ENCODE results near the gene CAMK2A. TPM values are rescaled to one million over a fixed set of nuclear protein-coding genes. Genes with fewer than 3 reads are reported as not detected.

Gene CAMK2A
- total RNA-seq, 1 experiment from 2014 or later, result not detected

- CTCF ChIA-PET, result no interaction called here
- no peak for TF ChIP-seq CTCF (IDR thresholded peaks at IDR 0.05; ENCODE audit: unreplicated experiment)
- intact Hi-C loops (cut with micrococcal nuclease; ENCODE audit: unreplicated experiment), result no loop called here
- Mint-ChIP-seq H3K4me1 (ENCODE audit: low read depth, unreplicated experiment) (no peaks in the 10 kb centered on the region), H3K27me3 (ENCODE audit: unreplicated experiment) (peaks cover 90% of the 10 kb centered on the region), H3K27ac (ENCODE audit: unreplicated experiment) (no peak overlapping the region), H3K9me3 (ENCODE audit: low read depth, unreplicated experiment) (no peaks in the 10 kb centered on the region), H3K4me3 (ENCODE audit: low read depth, unreplicated experiment) (no peak overlapping the region), H3K36me3 (ENCODE audit: insufficient read depth, unreplicated experiment) (peaks cover 4% of the 10 kb centered on the region)
- BruUV-seq (replicated peaks), result no TSS peak
- DNase-seq, result no peak
These were observed 11.4 kb downstream of the CAMK2A start for GRCh38 chr5:150278046-150278730.

- CTCF ChIA-PET, result no interaction called here
- H3K4me3 Mint-ChIP-seq (ENCODE audit: low read depth, unreplicated experiment), result no peak overlapping the region
- peaks cover 90% of the 10 kb centered on the region for H3K27me3 Mint-ChIP-seq (ENCODE audit: unreplicated experiment)
- H3K9me3 Mint-ChIP-seq (ENCODE audit: low read depth, unreplicated experiment), result no peaks in the 10 kb centered on the region
- no peaks in the 10 kb centered on the region for H3K4me1 Mint-ChIP-seq (ENCODE audit: low read depth, unreplicated experiment)
- TF ChIP-seq CTCF (IDR thresholded peaks at IDR 0.05; ENCODE audit: unreplicated experiment), result no peak
- H3K27ac Mint-ChIP-seq (ENCODE audit: unreplicated experiment), result no peak overlapping the region
- intact Hi-C loops (cut with micrococcal nuclease; ENCODE audit: unreplicated experiment), result no loop called here
- peaks cover 4% of the 10 kb centered on the region for H3K36me3 Mint-ChIP-seq (ENCODE audit: insufficient read depth, unreplicated experiment)
- no TSS peak for BruUV-seq (replicated peaks)
- no peak for DNase-seq
These were observed 12.5 kb downstream of the CAMK2A start for GRCh38 chr5:150277043-150277442.

- TF ChIP-seq CTCF (IDR thresholded peaks at IDR 0.05; ENCODE audit: unreplicated experiment), result no peak
- BruUV-seq (replicated peaks), result no TSS peak
- Mint-ChIP-seq H3K27ac (ENCODE audit: unreplicated experiment) (no peak overlapping the region), H3K36me3 (ENCODE audit: insufficient read depth, unreplicated experiment) (peaks cover 4% of the 10 kb centered on the region), H3K4me3 (ENCODE audit: low read depth, unreplicated experiment) (no peak overlapping the region), H3K4me1 (ENCODE audit: low read depth, unreplicated experiment) (no peaks in the 10 kb centered on the region), H3K27me3 (ENCODE audit: unreplicated experiment) (peaks cover 74% of the 10 kb centered on the region), H3K9me3 (ENCODE audit: low read depth, unreplicated experiment) (no peaks in the 10 kb centered on the region)
- DNase-seq, result no peak
- intact Hi-C loops (cut with micrococcal nuclease; ENCODE audit: unreplicated experiment), result no loop called here
- CTCF ChIA-PET, result interaction anchor here (1.9 kb wide), 1 partner anchor 75 kb away, joined by 5 read pairs; no protein-coding TSS in a partner anchor
These were observed 14.8 kb downstream of the CAMK2A start for GRCh38 chr5:150274811-150275210.

GRCh38 chr5:150272531-150272930 is 17.0 kb downstream of the CAMK2A start:
- no peak for TF ChIP-seq CTCF (IDR thresholded peaks at IDR 0.05; ENCODE audit: unreplicated experiment)
- intact Hi-C loops (cut with micrococcal nuclease; ENCODE audit: unreplicated experiment), result loop anchor here (1.0 kb wide), 2 partner anchors 78 to 164 kb away; no protein-coding TSS in a partner anchor
- Mint-ChIP-seq H3K27ac (ENCODE audit: unreplicated experiment) (no peak overlapping the region), H3K4me1 (ENCODE audit: low read depth, unreplicated experiment) (no peaks in the 10 kb centered on the region), H3K36me3 (ENCODE audit: insufficient read depth, unreplicated experiment) (peaks cover 4% of the 10 kb centered on the region), H3K9me3 (ENCODE audit: low read depth, unreplicated experiment) (no peaks in the 10 kb centered on the region), H3K27me3 (ENCODE audit: unreplicated experiment) (peaks cover 53% of the 10 kb centered on the region), H3K4me3 (ENCODE audit: low read depth, unreplicated experiment) (no peak overlapping the region)
- CTCF ChIA-PET, result interaction anchor here (0.5 to 2.2 kb wide), 6 partner anchors 9 to 163 kb away, joined by 3 to 8 read pairs (median 4); no protein-coding TSS in a partner anchor
- BruUV-seq (replicated peaks), result no TSS peak
- peak; percentile 50 for DNase-seq
